CD14-positive monocyte (primary cell): Measurements from ENCODE around the gene NCKAP1. TPM values are rescaled to one million over a fixed set of nuclear protein-coding genes. Genes with fewer than 3 reads are reported as not detected.

Source experiments
- DNase-seq, 3 donors: peaks; one replicate each; pipeline ENCODE4 v3.0.0-alpha.2; 2011 to 2022
- H2AFZ ChIP-seq: 2 replicates; pipeline ENCODE4 v1.6.0; 2012; ENCODE audit warnings: mild to moderate bottlenecking, low read depth, low read length, inconsistent platforms; ENCODE audit not compliant: insufficient read depth, poor library complexity, severe bottlenecking
- H3K27ac ChIP-seq, 2 donors: 1 replicate in 1 of 2; 2 replicates in 1 of 2; pipeline ENCODE4 v1.5.1; 2012 to 2013; ENCODE audit warnings: low read length in 2 of 2, control low read depth in 1 of 2, inconsistent platforms in 1 of 2, low read depth in 1 of 2, mild to moderate bottlenecking in 1 of 2
- H3K27me3 ChIP-seq, 2 donors: one replicate each; pipeline versions ENCODE4 v1.6.0 to v1.6.1; 2011 to 2013; ENCODE audit warnings: low read length in 2 of 2; ENCODE audit not compliant: control insufficient read depth in 2 of 2, insufficient read depth in 2 of 2
- H3K36me3 ChIP-seq, 2 donors: replicated peaks in 1 of 2; 1 replicate in 1 of 2; 2 replicates in 1 of 2; pipeline versions ENCODE4 v1.5.1 to v1.6.1; 2012 to 2013; ENCODE audit warnings: low read length in 2 of 2, control low read depth in 1 of 2, inconsistent platforms in 1 of 2, mild to moderate bottlenecking in 1 of 2; ENCODE audit not compliant: insufficient read depth in 2 of 2, control insufficient read depth in 1 of 2
- H3K4me1 ChIP-seq, 2 donors: 1 replicate in 1 of 2; 2 replicates in 1 of 2; pipeline versions ENCODE4 v1.5.1 to v1.6.1; 2012 to 2013; ENCODE audit warnings: low read length in 2 of 2, control low read depth in 1 of 2, inconsistent platforms in 1 of 2, mild to moderate bottlenecking in 1 of 2, moderate library complexity in 1 of 2; ENCODE audit not compliant: insufficient read depth in 2 of 2, control insufficient read depth in 1 of 2
- H3K4me2 ChIP-seq: replicated peaks from 2 replicates; pipeline ENCODE3; 2012; ENCODE audit warnings: low read length, moderate library complexity, mild to moderate bottlenecking; ENCODE audit not compliant: poor library complexity, severe bottlenecking; ENCODE audit errors: extremely low read depth
- H3K4me3 ChIP-seq, 3 experiments: fragments of 200-600 bp in 1 of 3; sonication (generic) in 1 of 3; replicated peaks in 1 of 3; 1 replicate in 2 of 3; 2 replicates in 1 of 3; pipeline ENCODE4 v1.5.1; 2011 to 2013; ENCODE audit warnings: low read length in 3 of 3, mild to moderate bottlenecking in 3 of 3, control low read depth in 2 of 3, low read depth in 2 of 3, inconsistent platforms in 1 of 3, moderate library complexity in 1 of 3
- H3K79me2 ChIP-seq: 2 replicates; pipeline ENCODE4 v1.6.0; 2012; ENCODE audit warnings: mild to moderate bottlenecking, control low read depth, inconsistent platforms, low read length, moderate library complexity; ENCODE audit not compliant: insufficient read depth
- H3K9ac ChIP-seq: 2 replicates; pipeline ENCODE4 v1.6.0; 2017; ENCODE audit warnings: low read length, mild to moderate bottlenecking; ENCODE audit not compliant: insufficient read depth, poor library complexity, severe bottlenecking
- H3K9me3 ChIP-seq, 2 donors: replicated peaks in 1 of 2; 1 replicate in 1 of 2; 2 replicates in 1 of 2; pipeline versions ENCODE4 v1.5.1 to v1.6.1; 2012 to 2013; ENCODE audit warnings: low read length in 2 of 2, control low read depth in 1 of 2; ENCODE audit not compliant: control insufficient read depth in 1 of 2, insufficient read depth in 1 of 2
- H4K20me1 ChIP-seq: 2 replicates; pipeline ENCODE4 v1.6.0; 2012; ENCODE audit warnings: mild to moderate bottlenecking, low read length, control low read depth, moderate library complexity; ENCODE audit not compliant: insufficient read depth
- H3K27ac Mint-ChIP-seq, 7 donors: one replicate each; pipeline ENCODE4 v1.8.0; 2020; ENCODE audit warnings: mild to moderate bottlenecking in 7 of 7, mixed read lengths in 7 of 7, moderate library complexity in 6 of 7, inconsistent platforms in 2 of 7
- H3K27me3 Mint-ChIP-seq, 3 donors: one replicate each; pipeline ENCODE4 v1.8.0; 2021 to 2022; ENCODE audit warnings: low read depth in 3 of 3, mild to moderate bottlenecking in 3 of 3, mixed read lengths in 3 of 3, moderate library complexity in 3 of 3, inconsistent platforms in 1 of 3
- H3K36me3 Mint-ChIP-seq, 2 donors: one replicate each; pipeline ENCODE4 v1.8.0; 2020; ENCODE audit warnings: mixed read lengths in 2 of 2, inconsistent platforms in 1 of 2, mild to moderate bottlenecking in 1 of 2
- H3K4me1 Mint-ChIP-seq: one replicate; pipeline ENCODE4 v1.8.0; 2020; ENCODE audit warnings: mild to moderate bottlenecking, mixed read lengths
- H3K4me3 Mint-ChIP-seq, 2 donors: one replicate each; pipeline ENCODE4 v1.8.0; 2020; ENCODE audit warnings: mild to moderate bottlenecking in 2 of 2, mixed read lengths in 2 of 2, moderate library complexity in 1 of 2
- H3K9me3 Mint-ChIP-seq, 7 donors: one replicate each; pipeline ENCODE4 v1.8.0; 2020 to 2022; ENCODE audit warnings: mixed read lengths in 7 of 7, mild to moderate bottlenecking in 6 of 7, moderate library complexity in 6 of 7, inconsistent platforms in 2 of 7
- CTCF ChIP-seq: fragments of 200-600 bp; IDR thresholded peaks from one replicate; pipeline ENCODE4 v1.8.0; 2022; ENCODE audit warnings: antibody characterized with exemption, mild to moderate bottlenecking
- WGBS: methylation state at CpG from one replicate; pipeline ENCODE4 v1.1.5; 2013; ENCODE audit warnings: missing lambda C conversion rate; ENCODE audit not compliant: insufficient coverage; 5-methylcytosine and 5-hydroxymethylcytosine counted together
- intact Hi-C, 2 donors: fragments of 100-400 bp; cut with micrococcal nuclease; formaldehyde crosslinking; loops; one replicate each; pipeline versions ENCODE4 v1.15.0 to v1.15.1; 2023
- polyA plus RNA-seq, 3 donors: library from polyadenylated mRNA; depleted of rRNA in 1 of 3; unstranded in 2 of 3; stranded (reverse) in 1 of 3; fragments of 300-500 nt in 2 of 3; fragments of >200 nt in 1 of 3; fragmentation: Illumina TruSeq in 2 of 3; gene quantifications; 1 replicate in 2 of 3; 2 replicates in 1 of 3; pipeline ENCODE4 v1.2.3, GENCODE V29; 2012 to 2021

NCKAP1 gene
- polyA plus RNA-seq, 3 donors, result 0.01 TPM; not detected in 2

DNA sequence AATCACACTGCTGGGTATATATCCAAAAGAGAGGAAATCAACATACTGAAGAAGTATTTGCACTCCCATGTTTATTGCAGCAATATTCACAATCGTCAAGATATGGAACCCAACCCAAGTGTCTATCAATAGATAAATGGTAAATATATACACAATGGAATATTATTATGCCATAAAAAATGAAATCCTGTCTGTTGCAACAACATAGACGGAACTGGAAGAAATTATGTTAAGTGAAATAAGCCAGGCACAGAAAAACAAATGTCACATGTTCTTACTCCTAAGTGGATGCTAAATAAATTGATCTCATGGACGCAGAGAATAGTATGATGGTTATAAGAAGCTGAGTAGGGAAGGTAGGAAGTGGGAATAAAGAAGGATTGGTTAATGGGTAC is 65.7 kb downstream of the NCKAP1 start:
- H3K27ac ChIP-seq, result no peak overlapping the region
- no peak overlapping the region for H3K4me3 Mint-ChIP-seq
- intact Hi-C loops, result no loop called here

DNA sequence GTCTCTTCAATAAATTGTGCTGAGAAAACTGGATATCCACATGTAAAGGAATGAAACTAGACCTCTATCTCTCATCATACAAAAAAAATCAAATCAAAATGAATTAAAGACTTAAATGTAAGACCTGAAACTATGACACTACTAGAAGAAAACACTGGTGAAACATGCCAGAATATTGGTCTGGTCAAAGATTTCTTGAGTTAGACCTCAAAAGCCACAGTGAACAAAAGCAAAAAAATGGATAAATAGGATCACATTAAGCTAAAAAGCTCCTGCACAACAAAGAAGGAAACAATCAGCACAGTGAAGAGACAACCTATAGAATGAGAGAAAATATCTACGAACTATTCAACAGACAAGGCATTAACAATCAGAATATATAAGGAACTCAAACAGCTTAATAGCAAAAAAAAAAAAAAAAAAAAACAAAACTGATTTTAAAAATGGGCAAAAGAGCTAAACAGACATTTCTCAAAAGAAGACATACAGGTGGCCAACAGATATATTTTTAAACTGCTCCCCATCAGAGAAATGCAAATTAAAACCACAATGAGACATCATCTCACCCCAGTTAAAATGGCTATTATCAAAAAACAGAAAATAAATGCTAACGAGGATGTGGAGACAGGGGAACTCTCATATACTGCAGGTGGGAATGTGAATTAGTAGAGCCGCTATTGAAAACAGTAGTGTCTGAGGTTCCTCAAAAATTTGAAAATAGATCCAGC is 66.3 kb downstream of the NCKAP1 start:
- H3K36me3 Mint-ChIP-seq, result no peaks in the 10 kb centered on the region
- WGBS, result no CpG with 5 or more reads among the region's 3 CpGs
- intact Hi-C loops, result no loop called here
- no peaks in the 10 kb centered on the region for H3K36me3 ChIP-seq
- DNase-seq, result no peak
- no peaks in the 10 kb centered on the region for H3K27me3 ChIP-seq
- no peak overlapping the region for H2AFZ ChIP-seq
- no peaks in the 10 kb centered on the region for H3K9me3 ChIP-seq
- peaks cover 2 to 9% (median 4%) of the 10 kb centered on the region in 3 donors for H3K27me3 Mint-ChIP-seq
- H3K4me3 ChIP-seq, result no peak overlapping the region
- H3K4me1 Mint-ChIP-seq, result no peaks in the 10 kb centered on the region
- no peak overlapping the region for H3K27ac Mint-ChIP-seq
- H3K9me3 Mint-ChIP-seq, result peaks cover 0 to 5% (median 0%) of the 10 kb centered on the region in 7 donors
- H3K4me3 Mint-ChIP-seq, result no peak overlapping the region
- no peaks in the 10 kb centered on the region for H3K79me2 ChIP-seq
- no peak overlapping the region for H3K27ac ChIP-seq
- no peaks in the 10 kb centered on the region for H3K4me1 ChIP-seq
- no peak overlapping the region for H3K4me2 ChIP-seq
- H4K20me1 ChIP-seq, result no peaks in the 10 kb centered on the region
- TF ChIP-seq CTCF, result no peak
- H3K9ac ChIP-seq, result no peak overlapping the region

More for the DNA sequence above, 65.7 kb downstream of the NCKAP1 start:
- DNase-seq, result no peak
- Mint-ChIP-seq H3K4me1 (no peaks in the 10 kb centered on the region), H3K9me3 (peaks cover 0 to 5% (median 0%) of the 10 kb centered on the region in 7 donors), H3K27ac (no peak overlapping the region), H3K27me3 (peaks cover 2 to 10% (median 4%) of the 10 kb centered on the region in 3 donors), H3K36me3 (no peaks in the 10 kb centered on the region)
- WGBS, result 100% methylated on average over 1 of the region's 3 CpGs
- Histone ChIP-seq H3K9ac (no peak overlapping the region), H3K4me2 (no peak overlapping the region), H3K79me2 (no peaks in the 10 kb centered on the region), H3K27me3 (no peaks in the 10 kb centered on the region), H3K4me1 (no peaks in the 10 kb centered on the region), H3K36me3 (no peaks in the 10 kb centered on the region), H4K20me1 (no peaks in the 10 kb centered on the region), H3K4me3 (no peak overlapping the region), H2AFZ (no peak overlapping the region), H3K9me3 (no peaks in the 10 kb centered on the region)
- TF ChIP-seq CTCF, result no peak
